H9 (cell line): ENCODE measurements around the gene FERMT2. TPM values are rescaled to one million over a fixed set of nuclear protein-coding genes. Genes with fewer than 3 reads are reported as not detected.

Experiments used
- DNase-seq: peaks from one replicate; pipeline ENCODE4 v3.0.0-alpha.2; 2017
- H2AFZ ChIP-seq: one replicate; pipeline ENCODE4 v1.6.1; 2013; ENCODE audit warnings: mild to moderate bottlenecking, low read length, control low read depth, moderate library complexity
- H2AK5ac ChIP-seq: 2 replicates; pipeline ENCODE4 v1.6.1; 2013; ENCODE audit warnings: low read length, control low read depth, mixed read lengths; ENCODE audit not compliant: insufficient read length
- H2BK120ac ChIP-seq: one replicate; pipeline ENCODE4 v1.6.1; 2013; ENCODE audit warnings: low read depth, mild to moderate bottlenecking, low read length, control low read depth, inconsistent platforms; ENCODE audit not compliant: poor library complexity, severe bottlenecking
- H2BK12ac ChIP-seq: 2 replicates; pipeline ENCODE4 v1.6.1; 2013; ENCODE audit warnings: low read length, control low read depth, mixed read lengths, low read depth; ENCODE audit not compliant: insufficient read length
- H2BK15ac ChIP-seq: 2 replicates; pipeline ENCODE4 v1.6.1; 2013; ENCODE audit warnings: low read depth, low read length, control low read depth
- H2BK20ac ChIP-seq: one replicate; pipeline ENCODE4 v1.6.1; 2013; ENCODE audit warnings: low read depth, mild to moderate bottlenecking, low read length, control low read depth, inconsistent platforms; ENCODE audit not compliant: poor library complexity, severe bottlenecking
- H2BK5ac ChIP-seq: 2 replicates; pipeline ENCODE4 v1.6.1; 2013; ENCODE audit warnings: low read length, control low read depth, mixed read lengths; ENCODE audit not compliant: insufficient read length
- H3K14ac ChIP-seq: 2 replicates; pipeline ENCODE4 v1.6.1; 2013; ENCODE audit warnings: low read length, control low read depth; ENCODE audit not compliant: insufficient read depth
- H3K18ac ChIP-seq: 2 replicates; pipeline ENCODE4 v1.6.1; 2013; ENCODE audit warnings: low read depth, mild to moderate bottlenecking, mixed read lengths, low read length, control low read depth; ENCODE audit not compliant: insufficient read length
- H3K23ac ChIP-seq: 2 replicates; pipeline ENCODE4 v1.6.1; 2013; ENCODE audit warnings: low read length, control low read depth, mixed read lengths, low read depth; ENCODE audit not compliant: insufficient read length
- H3K23me2 ChIP-seq: 2 replicates; pipeline ENCODE4 v1.6.1; 2013; ENCODE audit warnings: low read depth, mild to moderate bottlenecking, mixed read lengths, low read length, control low read depth; ENCODE audit not compliant: insufficient read length, poor library complexity, severe bottlenecking
- H3K27ac ChIP-seq: 2 replicates; pipeline ENCODE4 v1.5.1; 2013; ENCODE audit warnings: low read length, control low read depth, mixed read lengths, low read depth; ENCODE audit not compliant: insufficient read length
- H3K27me3 ChIP-seq: 2 replicates; pipeline ENCODE4 v1.6.1; 2013; ENCODE audit warnings: low read length, control low read depth, inconsistent platforms; ENCODE audit not compliant: insufficient read depth
- H3K4ac ChIP-seq: 2 replicates; pipeline ENCODE4 v1.6.1; 2013; ENCODE audit warnings: low read depth, mild to moderate bottlenecking, control low read depth, inconsistent platforms, low read length, moderate library complexity
- H3K4me1 ChIP-seq: 2 replicates; pipeline ENCODE4 v1.6.1; 2013; ENCODE audit warnings: low read length, control low read depth, inconsistent platforms; ENCODE audit not compliant: insufficient read depth
- H3K4me2 ChIP-seq: 2 replicates; pipeline ENCODE4 v1.6.1; 2013; ENCODE audit warnings: low read length, control low read depth, mixed read lengths; ENCODE audit not compliant: insufficient read length, insufficient read depth
- H3K56ac ChIP-seq: 2 replicates; pipeline ENCODE4 v1.6.1; 2013; ENCODE audit warnings: low read depth, mild to moderate bottlenecking, mixed read lengths, low read length, control low read depth; ENCODE audit not compliant: insufficient read length
- H3K79me1 ChIP-seq: 2 replicates; pipeline ENCODE4 v1.6.1; 2013; ENCODE audit warnings: low read depth, mild to moderate bottlenecking, moderate library complexity, low read length, control low read depth, inconsistent platforms; ENCODE audit not compliant: insufficient read depth, poor library complexity, severe bottlenecking
- H3K79me2 ChIP-seq: 2 replicates; pipeline ENCODE4 v1.6.1; 2013; ENCODE audit warnings: low read length, control low read depth, inconsistent platforms; ENCODE audit not compliant: insufficient read depth
- H3K9ac ChIP-seq: 2 replicates; pipeline ENCODE4 v1.6.1; 2013; ENCODE audit warnings: low read length, control low read depth, mixed read lengths; ENCODE audit not compliant: insufficient read length; ENCODE audit errors: extremely low read depth
- H3K9me3 ChIP-seq: one replicate; pipeline ENCODE4 v1.6.1; 2013; ENCODE audit warnings: low read depth, low read length, inconsistent platforms; ENCODE audit not compliant: control insufficient read depth
- H3T11ph ChIP-seq: one replicate; pipeline ENCODE4 v1.6.1; 2013; ENCODE audit warnings: mild to moderate bottlenecking, low read length, control low read depth, inconsistent platforms
- H4K20me1 ChIP-seq: one replicate; pipeline ENCODE4 v1.6.1; 2013; ENCODE audit not compliant: control insufficient read depth, insufficient read length, insufficient read depth
- H4K5ac ChIP-seq: 2 replicates; pipeline ENCODE4 v1.6.1; 2013; ENCODE audit warnings: low read depth, mild to moderate bottlenecking, mixed read lengths, low read length, control low read depth; ENCODE audit not compliant: insufficient read length
- H4K8ac ChIP-seq: replicated peaks from 2 replicates; pipeline ENCODE4 v1.6.1; 2013; ENCODE audit warnings: low read length, control low read depth, mixed read lengths, low read depth; ENCODE audit not compliant: insufficient read length
- H4K91ac ChIP-seq: 2 replicates; pipeline ENCODE4 v1.6.1; 2013; ENCODE audit warnings: low read depth, mild to moderate bottlenecking, moderate library complexity, mixed read lengths, low read length, control low read depth; ENCODE audit not compliant: insufficient read length
- H3K27ac Mint-ChIP-seq, 3 experiments: 2 replicates in 2 of 3; 3 replicates in 1 of 3; pipeline ENCODE4 v1.8.0; 2020 to 2021; ENCODE audit warnings: mixed read lengths in 3 of 3, mild to moderate bottlenecking in 1 of 3, moderate library complexity in 1 of 3
- H3K27me3 Mint-ChIP-seq: 2 replicates; pipeline ENCODE4 v1.8.0; 2021; ENCODE audit warnings: low read depth, mild to moderate bottlenecking, moderate library complexity, mixed read lengths
- H3K36me3 Mint-ChIP-seq, 3 experiments: 2 replicates in 2 of 3; 3 replicates in 1 of 3; pipeline ENCODE4 v1.8.0; 2020 to 2021; ENCODE audit warnings: low read depth in 3 of 3, mixed read lengths in 3 of 3; ENCODE audit not compliant: insufficient read depth in 1 of 3
- H3K4me1 Mint-ChIP-seq, 2 experiments: 2 replicates each; pipeline ENCODE4 v1.8.0; 2020; ENCODE audit warnings: mixed read lengths in 2 of 2
- H3K4me3 Mint-ChIP-seq, 2 experiments: 2 replicates in 1 of 2; 3 replicates in 1 of 2; pipeline ENCODE4 v1.8.0; 2020 to 2021; ENCODE audit warnings: mild to moderate bottlenecking in 2 of 2, mixed read lengths in 2 of 2, moderate library complexity in 1 of 2
- H3K9me3 Mint-ChIP-seq, 2 experiments: 2 replicates in 1 of 2; 3 replicates in 1 of 2; pipeline ENCODE4 v1.8.0; 2020; ENCODE audit warnings: mild to moderate bottlenecking in 2 of 2, mixed read lengths in 2 of 2, moderate library complexity in 1 of 2
- CTCF ChIP-seq: fragments of 200-600 bp; sonication (generic); conservative IDR thresholded peaks from 3 replicates; pipeline ENCODE4 v1.8.0; 2021; ENCODE audit warnings: antibody characterized with exemption, mild to moderate bottlenecking
- WGBS: extraction: QIAGEN DNeasy Blood & Tissue Kit; methylation state at CpG from one replicate; pipeline ENCODE4 v1.1.7; 2013; ENCODE audit warnings: missing lambda C conversion rate, low lambda C conversion rate, mixed read lengths; ENCODE audit not compliant: insufficient read length; ENCODE audit errors: extremely low coverage; 5-methylcytosine and 5-hydroxymethylcytosine counted together
- total RNA-seq: library from RNA; stranded (reverse); gene quantifications from 2 replicates; pipeline ENCODE4 v1.2.1, GENCODE V29; 2021

Gene FERMT2
- total RNA-seq, 1 experiment from 2014 or later = 128 TPM

- Mint-ChIP-seq H3K27me3 (no peaks in the 10 kb centered on the region), H3K4me1 (0 out of 4 replicates have a peak, but pooled peaks cover 0 to 2% of the 10 kb centered on the region in 2 experiments), H3K27ac (peak overlapping the region in 2 of 3 experiments; percentile 71 to 77; a peak in 2 of 7 replicates), H3K36me3 (peaks cover 28 to 61% (median 54%) of the 10 kb centered on the region in 3 experiments), H3K4me3 (no peak overlapping the region), H3K9me3 (no peaks in the 10 kb centered on the region)
- Histone ChIP-seq H3T11ph (no peak overlapping the region), H4K5ac (no peak overlapping the region), H3K27ac (no peak overlapping the region), H3K14ac (no peak overlapping the region), H2BK15ac (no peak overlapping the region), H3K4me2 (no peak overlapping the region), H2AFZ (no peak overlapping the region), H3K27me3 (no peaks in the 10 kb centered on the region), H3K18ac (no peak overlapping the region), H3K4ac (no peak overlapping the region), H3K56ac (no peak overlapping the region), H4K8ac (no peak overlapping the region), H4K20me1 (no peaks in the 10 kb centered on the region), H3K79me2 (no peaks in the 10 kb centered on the region), H3K23me2 (no peaks in the 10 kb centered on the region), H3K23ac (no peak overlapping the region), H3K4me1 (no peaks in the 10 kb centered on the region; the same call in 1 of the 2 replicates), H4K91ac (no peak overlapping the region), H2BK5ac (no peak overlapping the region), H3K9ac (no peak overlapping the region), H3K79me1 (no peaks in the 10 kb centered on the region), H3K9me3 (no peaks in the 10 kb centered on the region), H2BK120ac (no peak overlapping the region), H2AK5ac (no peak overlapping the region), H2BK20ac (no peak overlapping the region), H2BK12ac (no peak overlapping the region)
- WGBS = no CpG with 5 or more reads among the region's 4 CpGs
- no peak for TF ChIP-seq CTCF
- no peak for DNase-seq
Observed at GRCh38 chr14:52862632-52863333, 88.1 kb downstream of the FERMT2 start.
